Endothelial cell (in vitro differentiated cells): ENCODE data around the gene MOV10. TPM values are rescaled to one million over a fixed set of nuclear protein-coding genes. Genes with fewer than 3 reads are reported as not detected.

ENCODE experiments used
- DNase-seq: peaks from one replicate; pipeline ENCODE4 v3.0.0; 2021; ENCODE audit warnings: low spot score
- H3K27ac Mint-ChIP-seq: one replicate; pipeline ENCODE4 v1.8.0; 2021; ENCODE audit warnings: mixed read lengths, inconsistent platforms; ENCODE audit not compliant: unreplicated experiment
- H3K27me3 Mint-ChIP-seq: one replicate; pipeline ENCODE4 v1.8.0; 2021; ENCODE audit warnings: mild to moderate bottlenecking, moderate library complexity, mixed read lengths, inconsistent platforms; ENCODE audit not compliant: unreplicated experiment
- H3K36me3 Mint-ChIP-seq: one replicate; pipeline ENCODE4 v1.8.0; 2021; ENCODE audit warnings: mild to moderate bottlenecking, low read depth, mixed read lengths, inconsistent platforms; ENCODE audit not compliant: unreplicated experiment
- H3K4me1 Mint-ChIP-seq: one replicate; pipeline ENCODE4 v1.8.0; 2021; ENCODE audit warnings: mild to moderate bottlenecking, mixed read lengths, inconsistent platforms; ENCODE audit not compliant: unreplicated experiment
- H3K4me3 Mint-ChIP-seq: one replicate; pipeline ENCODE4 v1.8.0; 2021; ENCODE audit warnings: mild to moderate bottlenecking, mixed read lengths, inconsistent platforms; ENCODE audit not compliant: unreplicated experiment
- H3K9me3 Mint-ChIP-seq: one replicate; pipeline ENCODE4 v1.8.0; 2021; ENCODE audit warnings: mixed read lengths, inconsistent platforms; ENCODE audit not compliant: unreplicated experiment
- CTCF ChIP-seq: fragments of 200-600 bp; sonication (generic); IDR thresholded peaks from one replicate; pipeline ENCODE4 v1.5.0; 2021; ENCODE audit warnings: antibody characterized with exemption; ENCODE audit not compliant: unreplicated experiment
- total RNA-seq: library from RNA; stranded (reverse); fragmentation: NEBNext Ultra II Directional; extraction: Animal tissue kit (Norgen Biotek cat#: 25700); gene quantifications from one replicate; pipeline ENCODE4 v1.2.1, GENCODE V29; 2021; ENCODE audit not compliant: unreplicated experiment

Gene MOV10
- total RNA-seq, 1 donor from 2014 or later, result 43.5 TPM

- peaks cover 13% of the 10 kb centered on the region for H3K36me3 Mint-ChIP-seq
- peaks cover 2% of the 10 kb centered on the region for H3K27me3 Mint-ChIP-seq
- H3K4me3 Mint-ChIP-seq, result no peak overlapping the region
- H3K4me1 Mint-ChIP-seq, result peaks cover 3% of the 10 kb centered on the region
- DNase-seq, result no peak
- H3K9me3 Mint-ChIP-seq, result no peaks in the 10 kb centered on the region
- TF ChIP-seq CTCF, result no peak
- H3K27ac Mint-ChIP-seq, result no peak overlapping the region
Observed at GRCh38 chr1:112686835-112687234, 12.4 kb downstream of the MOV10 start.

- Mint-ChIP-seq H3K36me3 (peaks cover 13% of the 10 kb centered on the region), H3K4me3 (no peak overlapping the region), H3K27ac (no peak overlapping the region), H3K9me3 (no peaks in the 10 kb centered on the region), H3K27me3 (peaks cover 2% of the 10 kb centered on the region), H3K4me1 (peaks cover 3% of the 10 kb centered on the region)
- no peak for TF ChIP-seq CTCF
- no peak for DNase-seq
Observed at GRCh38 chr1:112687361-112687760, 12.9 kb downstream of the MOV10 start.

GRCh38 chr1:112687785-112688496, 13.5 kb downstream of the MOV10 start:
- no peak overlapping the region for H3K27ac Mint-ChIP-seq
- DNase-seq, result no peak

GRCh38 chr1:112688781-112689193, 14.3 kb downstream of the MOV10 start:
- Mint-ChIP-seq H3K27ac (no peak overlapping the region), H3K4me3 (no peak overlapping the region), H3K36me3 (peaks cover 17% of the 10 kb centered on the region), H3K9me3 (no peaks in the 10 kb centered on the region), H3K4me1 (peaks cover 3% of the 10 kb centered on the region), H3K27me3 (peaks cover 2% of the 10 kb centered on the region)
- no peak for TF ChIP-seq CTCF
- no peak for DNase-seq

More at GRCh38 chr1:112687785-112688496, 13.5 kb downstream of the MOV10 start:
- TF ChIP-seq CTCF, result no peak
- H3K9me3 Mint-ChIP-seq, result no peaks in the 10 kb centered on the region
- peaks cover 3% of the 10 kb centered on the region for H3K4me1 Mint-ChIP-seq
- H3K4me3 Mint-ChIP-seq, result peak overlapping the region; percentile 3
- peaks cover 2% of the 10 kb centered on the region for H3K27me3 Mint-ChIP-seq
- peaks cover 14% of the 10 kb centered on the region for H3K36me3 Mint-ChIP-seq

- no peak overlapping the region for H3K27ac Mint-ChIP-seq
- no peaks in the 10 kb centered on the region for H3K9me3 Mint-ChIP-seq
- peaks cover 17% of the 10 kb centered on the region for H3K36me3 Mint-ChIP-seq
- no peak for TF ChIP-seq CTCF
- DNase-seq, result no peak
- no peak overlapping the region for H3K4me3 Mint-ChIP-seq
- H3K27me3 Mint-ChIP-seq, result peaks cover 2% of the 10 kb centered on the region
- peaks cover 3% of the 10 kb centered on the region for H3K4me1 Mint-ChIP-seq
Observed at GRCh38 chr1:112689196-112689841, 14.9 kb downstream of the MOV10 start.
